ENCODE results near the gene MYO10. TPM values are rescaled to one million over a fixed set of nuclear protein-coding genes. Genes with fewer than 3 reads are reported as not detected.

Gene MYO10
- total and polyA plus RNA-seq, 2 of the 8 experiments (the other 6 are each of a cell fraction or from before 2014, with no cell fraction given): 21.5 to 107 TPM

GRCh38 chr5:16617274-16617968 lies 318.7 kb downstream of the MYO10 start:
- H3K56ac ChIP-seq (replicated peaks; ENCODE audit: insufficient read length, low read depth, low read length): no peak overlapping the region
- peak overlapping the region; percentile 69; the same call in 1 of the 2 replicates for H2BK12ac ChIP-seq (ENCODE audit: low read depth, low read length)
- H3K23ac ChIP-seq (ENCODE audit: insufficient read length): no peak overlapping the region
- peak overlapping the region; percentile 87 for H3K4ac ChIP-seq (replicated peaks; ENCODE audit: insufficient read length, low read depth, low read length)
- TF ChIP-seq KDM1A (IDR thresholded peaks at IDR 0.05; ENCODE audit: borderline replicate concordance, low read length) (no peak), MAX (IDR thresholded peaks at IDR 0.05) (peak; percentile 71), E2F6 (IDR thresholded peaks at IDR 0.05) (peak; percentile 30; the same call in 1 of the 2 replicates), TAF7 (optimal IDR thresholded peaks at IDR 0.05; ENCODE audit: borderline replicate concordance, low read depth, low read length) (no peak)
- no peaks in the 10 kb centered on the region for H3K9me3 ChIP-seq (ENCODE audit: insufficient read depth in 2 of 2, low read depth in 1 of 2, low read length in 1 of 2)
- no peak overlapping the region for H3K27ac ChIP-seq (ENCODE audit: low read depth, low read length)
- no peak overlapping the region for H4K5ac ChIP-seq (ENCODE audit: insufficient read length, low read depth, low read length)
- CTCF ChIA-PET (ENCODE audit: partially characterized antibody): interaction anchor here (0.6 to 1.6 kb wide), 2 partner anchors 86 to 127 kb away, joined by 3 to 4 read pairs; no protein-coding TSS in a partner anchor
- H3K79me1 ChIP-seq (ENCODE audit: low read depth, low read length): no peaks in the 10 kb centered on the region
- peak overlapping the region; percentile 49 to 80 (median 74) for H3K4me3 ChIP-seq (ENCODE audit: extremely low read depth in 1 of 4, insufficient read depth in 2 of 4, low read depth in 3 of 4, low read length in 4 of 4)
- no peaks in the 10 kb centered on the region for H4K20me1 ChIP-seq (replicated peaks in 1 of 2; ENCODE audit: control insufficient read depth in 1 of 2, insufficient read depth in 2 of 2, low read length in 2 of 2)
- peak overlapping the region; percentile 91 for H2AFZ ChIP-seq (ENCODE audit: low read length)
- no peak overlapping the region for H2BK120ac ChIP-seq (replicated peaks; ENCODE audit: low read depth, low read length)
- H3K4me2 ChIP-seq (ENCODE audit: insufficient read depth in 1 of 2, low read depth in 2 of 2, low read length in 2 of 2): peak overlapping the region; percentile 71 to 94
- POLR2A ChIA-PET (ENCODE audit: partially characterized antibody): interaction anchor here (0.7 kb wide), 1 partner anchor 43 kb away, joined by 3 read pairs; no protein-coding TSS in a partner anchor
- DNase-seq (ENCODE audit: low read depth in 1 of 2, low spot score in 2 of 2): no peak
- no peaks in the 10 kb centered on the region for H3K36me3 ChIP-seq (ENCODE audit: control insufficient read depth in 2 of 4, insufficient read depth in 4 of 4, low read length in 3 of 4)
- no peak overlapping the region for H3K14ac ChIP-seq (ENCODE audit: insufficient read length)
- H2AK5ac ChIP-seq (ENCODE audit: low read depth, low read length): no peak overlapping the region; the same call in 1 of the 2 replicates
- H2BK5ac ChIP-seq (ENCODE audit: low read depth, low read length): no peak overlapping the region
- no peak overlapping the region for H4K91ac ChIP-seq (replicated peaks; ENCODE audit: insufficient read length, low read length)
- no peak for FAIRE-seq
- H2BK15ac ChIP-seq (ENCODE audit: low read length): peak overlapping the region; percentile 85; the same call in 1 of the 2 replicates
- 24% methylated on average over 22 of the region's 27 CpGs; no CpG with 5 or more reads in 1 of the 2 experiments for WGBS, 2 experiments (ENCODE audit: extremely low coverage in 1 of 2, insufficient coverage in 1 of 2, insufficient read length in 1 of 2, insufficient replicate concordance in 2 of 2, low coverage in 1 of 2, low lambda C conversion rate in 2 of 2, missing lambda C conversion rate in 1 of 2)
- H3K23me2 ChIP-seq (ENCODE audit: low read depth, low read length): peaks cover 16% of the 10 kb centered on the region
- H2BK20ac ChIP-seq (ENCODE audit: low read length): no peak overlapping the region
- peaks cover 4 to 15% (median 8%) of the 10 kb centered on the region in 4 experiments for H3K4me1 ChIP-seq (replicated peaks in 1 of 4; ENCODE audit: control insufficient read depth in 3 of 4, insufficient read depth in 4 of 4, low read length in 3 of 4)
- no peak overlapping the region; a peak in 1 of 7 replicates for H3K9ac ChIP-seq (replicated peaks in 1 of 4; ENCODE audit: extremely low read depth in 1 of 4, low read depth in 3 of 4, low read length in 3 of 4)
- H4K8ac ChIP-seq (ENCODE audit: extremely low read depth, insufficient read depth, low read length): peak overlapping the region; percentile 72
- peak overlapping the region; percentile 25; the same call in 1 of the 2 replicates for H3K18ac ChIP-seq (ENCODE audit: extremely low read depth, low read length)
- peaks cover 7 to 37% (median 27%) of the 10 kb centered on the region in 4 experiments for H3K27me3 ChIP-seq (replicated peaks in 1 of 4; ENCODE audit: control insufficient read depth in 3 of 4, extremely low read depth in 1 of 4, insufficient read depth in 3 of 4, low read length in 3 of 4)
- H3K79me2 ChIP-seq (ENCODE audit: control insufficient read depth in 1 of 2, insufficient read depth in 2 of 2, low read length in 2 of 2): no peaks in the 10 kb centered on the region
